Non-pigmented ciliary epithelial cell (primary cell): ENCODE measurements around the gene NUDT9.
"Not testable (repeated sequence)": the region's sequence is repeated elsewhere in the genome, so short reads cannot be mapped to it uniquely, and the experiment has no call there.

ENCODE experiments used
- DNase-seq: peaks from one replicate; pipeline ENCODE4 v3.0.0-alpha.2; 2010; ENCODE audit warnings: low read depth

NUDT9 gene

GRCh38 chr4:87422104-87423052 is at the start of gene NUDT9:
NUDT9 (plus strand) TSS chr4:87422573; CDS start chr4:87422906, 333 bp downstream.
- peak; percentile 67 for DNase-seq

- DNase-seq = peak; percentile 59
Observed at GRCh38 chr4:87375719-87376291, 46.6 kb upstream of the NUDT9 start.

- DNase-seq = no peak
Observed at GRCh38 chr4:87377816-87378215, 44.6 kb upstream of the NUDT9 start.

- no peak for DNase-seq
Observed at GRCh38 chr4:87382116-87382515, 40.3 kb upstream of the NUDT9 start.

- DNase-seq = no peak
Observed at GRCh38 chr4:87382931-87383330, 39.4 kb upstream of the NUDT9 start.

- DNase-seq = not testable (repeated sequence)
Observed at GRCh38 chr4:87384466-87385132, 37.8 kb upstream of the NUDT9 start.

- no peak for DNase-seq
Observed at GRCh38 chr4:87387237-87387636, 35.1 kb upstream of the NUDT9 start.

- DNase-seq = no peak
Observed at GRCh38 chr4:87388901-87389300, 33.5 kb upstream of the NUDT9 start.

- DNase-seq = not testable (repeated sequence)
Observed at GRCh38 chr4:87390055-87390454, 32.3 kb upstream of the NUDT9 start.

- no peak for DNase-seq
Observed at GRCh38 chr4:87390551-87390890, 31.9 kb upstream of the NUDT9 start.

- peak; percentile 77 for DNase-seq
Observed at GRCh38 chr4:87390891-87391575, 31.3 kb upstream of the NUDT9 start, which contains the start of gene HSD17B11. HSD17B11 (minus strand) TSS chr4:87391188; CDS start chr4:87391070, 118 bp downstream.

GRCh38 chr4:87391576-87392054 is 30.8 kb upstream of the NUDT9 start:
- DNase-seq = no peak

GRCh38 chr4:87392183-87392582 is 30.2 kb upstream of the NUDT9 start:
- no peak for DNase-seq

GRCh38 chr4:87395073-87395472 is 27.3 kb upstream of the NUDT9 start:
- DNase-seq = not testable (repeated sequence)

GRCh38 chr4:87395851-87396250 is 26.5 kb upstream of the NUDT9 start:
- not testable (repeated sequence) for DNase-seq

- no peak for DNase-seq
Observed at GRCh38 chr4:87399148-87399547, 23.2 kb upstream of the NUDT9 start.

GRCh38 chr4:87399954-87400353 is 22.4 kb upstream of the NUDT9 start:
- DNase-seq = no peak

- not testable (repeated sequence) for DNase-seq
Observed at GRCh38 chr4:87403732-87404131, 18.6 kb upstream of the NUDT9 start.

- DNase-seq = no peak
Observed at GRCh38 chr4:87405211-87405820, 17.1 kb upstream of the NUDT9 start.

- DNase-seq = no peak
Observed at GRCh38 chr4:87406462-87406861, 15.9 kb upstream of the NUDT9 start.

GRCh38 chr4:87406902-87407301 is 15.5 kb upstream of the NUDT9 start:
- not testable (repeated sequence) for DNase-seq
